Measurements from ENCODE around the gene CNTN5.

DNA sequence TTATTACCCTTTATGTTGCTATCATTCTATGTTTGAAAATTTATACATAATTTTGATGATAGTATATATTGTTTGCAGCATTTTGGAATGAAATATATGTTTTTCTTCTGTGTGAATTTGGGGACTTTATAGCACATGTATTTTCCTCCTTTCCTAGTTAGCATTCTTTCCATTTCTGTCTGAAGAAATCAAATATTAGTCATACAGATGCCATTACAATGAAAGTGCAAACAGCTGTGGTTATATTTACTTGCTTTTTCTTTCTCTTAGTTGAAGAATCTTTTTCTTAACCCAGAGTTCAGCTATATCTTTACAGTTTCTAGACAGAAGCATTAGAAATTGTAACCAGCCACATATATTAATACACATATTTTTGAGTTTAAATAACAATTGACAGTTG lies 913.3 kb downstream of the CNTN5 start:
- TF ChIP-seq, protein P1, sequence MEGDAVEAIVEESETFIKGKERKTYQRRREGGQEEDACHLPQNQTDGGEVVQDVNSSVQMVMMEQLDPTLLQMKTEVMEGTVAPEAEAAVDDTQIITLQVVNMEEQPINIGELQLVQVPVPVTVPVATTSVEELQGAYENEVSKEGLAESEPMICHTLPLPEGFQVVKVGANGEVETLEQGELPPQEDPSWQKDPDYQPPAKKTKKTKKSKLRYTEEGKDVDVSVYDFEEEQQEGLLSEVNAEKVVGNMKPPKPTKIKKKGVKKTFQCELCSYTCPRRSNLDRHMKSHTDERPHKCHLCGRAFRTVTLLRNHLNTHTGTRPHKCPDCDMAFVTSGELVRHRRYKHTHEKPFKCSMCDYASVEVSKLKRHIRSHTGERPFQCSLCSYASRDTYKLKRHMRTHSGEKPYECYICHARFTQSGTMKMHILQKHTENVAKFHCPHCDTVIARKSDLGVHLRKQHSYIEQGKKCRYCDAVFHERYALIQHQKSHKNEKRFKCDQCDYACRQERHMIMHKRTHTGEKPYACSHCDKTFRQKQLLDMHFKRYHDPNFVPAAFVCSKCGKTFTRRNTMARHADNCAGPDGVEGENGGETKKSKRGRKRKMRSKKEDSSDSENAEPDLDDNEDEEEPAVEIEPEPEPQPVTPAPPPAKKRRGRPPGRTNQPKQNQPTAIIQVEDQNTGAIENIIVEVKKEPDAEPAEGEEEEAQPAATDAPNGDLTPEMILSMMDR (IDR thresholded peaks at IDR 0.05), result no peak
- no peak for TF ChIP-seq POLR2A (IDR thresholded peaks at IDR 0.05)

Measured in esophagus squamous epithelium (tissue), 4 donors.